ENCODE data around the gene USB1.

Gene USB1

GRCh38 chr16:58046936-58047335, 45.7 kb downstream of the USB1 start:
- DNase-seq (ENCODE audit: low read depth): no peak
- TF ChIP-seq CTCF (IDR thresholded peaks at IDR 0.05; ENCODE audit: low read depth, low read length, missing control alignments): no peak
- H3K4me3 ChIP-seq (ENCODE audit: low read depth, low read length): no peak overlapping the region

GRCh38 chr16:58047557-58048348, 46.5 kb downstream of the USB1 start:
- no peak overlapping the region for H3K4me3 ChIP-seq (ENCODE audit: low read depth, low read length)
- TF ChIP-seq CTCF (IDR thresholded peaks at IDR 0.05; ENCODE audit: low read depth, low read length, missing control alignments): no peak
- DNase-seq (ENCODE audit: low read depth): no peak

GRCh38 chr16:58048494-58049231, 47.5 kb downstream of the USB1 start:
- H3K4me3 ChIP-seq (ENCODE audit: low read depth, low read length): no peak overlapping the region
- TF ChIP-seq CTCF (IDR thresholded peaks at IDR 0.05; ENCODE audit: low read depth, low read length, missing control alignments): no peak
- DNase-seq (ENCODE audit: low read depth): no peak

- DNase-seq (ENCODE audit: low read depth): no peak
- no peak overlapping the region for H3K4me3 ChIP-seq (ENCODE audit: low read depth, low read length)
- TF ChIP-seq CTCF (IDR thresholded peaks at IDR 0.05; ENCODE audit: low read depth, low read length, missing control alignments): no peak
Observed at GRCh38 chr16:58049232-58050185, 48.3 kb downstream of the USB1 start.

- DNase-seq (ENCODE audit: low read depth): no peak
- no peak overlapping the region for H3K4me3 ChIP-seq (ENCODE audit: low read depth, low read length)
- TF ChIP-seq CTCF (IDR thresholded peaks at IDR 0.05; ENCODE audit: low read depth, low read length, missing control alignments): no peak
Observed at GRCh38 chr16:58051296-58051695, 50.1 kb downstream of the USB1 start.

- H3K4me3 ChIP-seq (ENCODE audit: low read depth, low read length): no peak overlapping the region
- no peak for TF ChIP-seq CTCF (IDR thresholded peaks at IDR 0.05; ENCODE audit: low read depth, low read length, missing control alignments)
- no peak for DNase-seq (ENCODE audit: low read depth)
Observed at GRCh38 chr16:58051821-58052603, 50.8 kb downstream of the USB1 start.

Data from GM12864 (cell line).